Measurements from ENCODE around the gene SLC35E1.

SLC35E1 gene

DNA sequence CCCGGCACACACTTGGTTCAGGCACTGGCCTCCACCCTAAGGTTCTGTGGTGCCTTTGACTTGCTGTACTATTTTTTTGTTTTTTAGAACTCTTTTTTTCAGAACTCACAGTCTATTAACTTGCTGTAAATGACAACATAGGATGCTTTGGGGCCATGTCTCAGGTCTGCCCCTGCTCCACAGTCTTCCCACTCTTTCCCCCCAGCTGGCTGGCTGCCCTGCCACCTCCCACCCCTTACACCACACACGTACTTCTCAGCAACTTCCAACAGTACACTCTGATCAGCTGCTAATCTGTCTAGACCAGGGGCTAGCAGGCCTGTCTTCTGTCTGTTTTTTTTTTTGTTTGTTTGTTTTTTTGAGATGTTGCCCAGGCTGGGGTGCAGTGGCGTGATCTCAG is 67.9 kb downstream of the SLC35E1 start:
- H3K4me2 ChIP-seq (ENCODE audit: insufficient read depth, low read length): no peak overlapping the region
- no peaks in the 10 kb centered on the region for H4K20me1 ChIP-seq (ENCODE audit: insufficient read depth, low read length)
- H3K27me3 ChIP-seq (ENCODE audit: insufficient read depth, low read length, poor library complexity): no peaks in the 10 kb centered on the region
- H3K36me3 ChIP-seq (ENCODE audit: insufficient read depth, low read length): peaks cover 18% of the 10 kb centered on the region
- no peak for DNase-seq
- no peak overlapping the region for H2AFZ ChIP-seq (ENCODE audit: low read depth, low read length)
- ATAC-seq (ENCODE audit: insufficient read depth, low read depth): no peak
- no peak overlapping the region for H3K4me3 ChIP-seq (ENCODE audit: low read depth in 1 of 2, low read length in 2 of 2)
- no peak overlapping the region for H3K9ac ChIP-seq (ENCODE audit: low read depth, low read length)
- H3K4me1 ChIP-seq (ENCODE audit: insufficient read depth, low read length): no peaks in the 10 kb centered on the region
- TF ChIP-seq, protein P1, sequence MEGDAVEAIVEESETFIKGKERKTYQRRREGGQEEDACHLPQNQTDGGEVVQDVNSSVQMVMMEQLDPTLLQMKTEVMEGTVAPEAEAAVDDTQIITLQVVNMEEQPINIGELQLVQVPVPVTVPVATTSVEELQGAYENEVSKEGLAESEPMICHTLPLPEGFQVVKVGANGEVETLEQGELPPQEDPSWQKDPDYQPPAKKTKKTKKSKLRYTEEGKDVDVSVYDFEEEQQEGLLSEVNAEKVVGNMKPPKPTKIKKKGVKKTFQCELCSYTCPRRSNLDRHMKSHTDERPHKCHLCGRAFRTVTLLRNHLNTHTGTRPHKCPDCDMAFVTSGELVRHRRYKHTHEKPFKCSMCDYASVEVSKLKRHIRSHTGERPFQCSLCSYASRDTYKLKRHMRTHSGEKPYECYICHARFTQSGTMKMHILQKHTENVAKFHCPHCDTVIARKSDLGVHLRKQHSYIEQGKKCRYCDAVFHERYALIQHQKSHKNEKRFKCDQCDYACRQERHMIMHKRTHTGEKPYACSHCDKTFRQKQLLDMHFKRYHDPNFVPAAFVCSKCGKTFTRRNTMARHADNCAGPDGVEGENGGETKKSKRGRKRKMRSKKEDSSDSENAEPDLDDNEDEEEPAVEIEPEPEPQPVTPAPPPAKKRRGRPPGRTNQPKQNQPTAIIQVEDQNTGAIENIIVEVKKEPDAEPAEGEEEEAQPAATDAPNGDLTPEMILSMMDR (IDR thresholded peaks at IDR 0.05; ENCODE audit: borderline replicate concordance, extremely low read depth, low read length, poor library complexity, severe bottlenecking): no peak
- TF ChIP-seq EZH2 (IDR thresholded peaks at IDR 0.05; ENCODE audit: borderline replicate concordance, low read depth, low read length, severe bottlenecking): no peak
- H3K27ac ChIP-seq (ENCODE audit: low read length): no peak overlapping the region
- no peaks in the 10 kb centered on the region for H3K9me3 ChIP-seq (ENCODE audit: insufficient read depth, low read length, severe bottlenecking)
- no peaks in the 10 kb centered on the region for H3K79me2 ChIP-seq (ENCODE audit: insufficient read depth, low read length)

Measured in DND-41 (cell line).